Lung (tissue), 12 donors: ENCODE data around the gene ELF1. TPM values are rescaled to one million over a fixed set of nuclear protein-coding genes. Genes with fewer than 3 reads are reported as not detected.
"Not testable (repeated sequence)": the region's sequence is repeated elsewhere in the genome, so short reads cannot be mapped to it uniquely, and the experiment has no call there.

Experiments
- ATAC-seq: fragments of 200-7000 bp; cut with Tn5 transposase; one replicate; pipeline ENCODE4 v1.9.1; 2020; ENCODE audit warnings: moderate number of reproducible peaks; ENCODE audit not compliant: insufficient read depth, low FRiP score
- DNase-seq, 3 donors: peaks; one replicate each; pipeline ENCODE4 v3.0.0-alpha.2; 2013 to 2017
- H3K27ac ChIP-seq, 2 donors: one replicate each; pipeline ENCODE4 v1.5.1; 2013; ENCODE audit warnings: mild to moderate bottlenecking in 2 of 2, moderate library complexity in 2 of 2, control low read depth in 1 of 2, inconsistent platforms in 1 of 2, low read depth in 1 of 2, low read length in 1 of 2
- H3K27me3 ChIP-seq, 3 donors: one replicate each; pipeline ENCODE4 v1.5.1; 2013; ENCODE audit warnings: low read length in 2 of 3; ENCODE audit not compliant: control insufficient read depth in 3 of 3, insufficient read depth in 3 of 3
- H3K36me3 ChIP-seq, 4 donors: one replicate each; pipeline ENCODE4 v1.5.1; 2013; ENCODE audit warnings: low read length in 4 of 4, mild to moderate bottlenecking in 1 of 4, moderate library complexity in 1 of 4; ENCODE audit not compliant: control insufficient read depth in 4 of 4, insufficient read depth in 4 of 4
- H3K4me1 ChIP-seq, 5 donors: one replicate each; pipeline ENCODE4 v1.5.1; 2013; ENCODE audit warnings: low read length in 5 of 5, mild to moderate bottlenecking in 2 of 5, moderate library complexity in 1 of 5; ENCODE audit not compliant: control insufficient read depth in 5 of 5, insufficient read depth in 5 of 5
- H3K4me3 ChIP-seq: one replicate; pipeline ENCODE4 v1.5.1; 2013; ENCODE audit warnings: mild to moderate bottlenecking, control low read depth, moderate library complexity
- H3K9ac ChIP-seq, 2 donors: one replicate each; pipeline ENCODE4 v1.5.1; 2013; ENCODE audit warnings: low read length in 2 of 2, control low read depth in 1 of 2; ENCODE audit not compliant: insufficient read depth in 1 of 2
- H3K9me3 ChIP-seq, 4 donors: one replicate each; pipeline ENCODE4 v1.5.1; 2013; ENCODE audit warnings: low read length in 3 of 4, mild to moderate bottlenecking in 1 of 4, moderate library complexity in 1 of 4; ENCODE audit not compliant: control insufficient read depth in 4 of 4, insufficient read depth in 3 of 4
- CTCF ChIP-seq: IDR thresholded peaks from 2 replicates; pipeline ENCODE4 v1.5.1; 2012; ENCODE audit warnings: mild to moderate bottlenecking; ENCODE audit errors: control extremely low read depth, extremely low read depth
- WGBS, 2 donors: extraction: QIAGEN DNeasy Blood & Tissue Kit; methylation state at CpG; one replicate each; pipeline ENCODE4 v1.1.7; 2013; 5-methylcytosine and 5-hydroxymethylcytosine counted together
- polyA plus RNA-seq, 2 donors: library from polyadenylated mRNA; stranded (reverse); fragments of 200-250 nt; gene quantifications; one replicate each; pipeline ENCODE4 v1.2.1, GENCODE V29; 2013
- total RNA-seq, 2 donors: library from RNA; depleted of rRNA in 1 of 2; stranded (reverse); fragments of >200 nt in 1 of 2; gene quantifications; one replicate each; pipeline ENCODE4 v1.2.1, GENCODE V29; 2014 to 2021
- donor health status: control.
- donor health status: control.
- donor health status: Bipolar disorder and iron deficiency.
- donor health status: healthy.
- donor health status: DM: yes; HTN: yes; CAD: no.

The ELF1 gene
- total and polyA plus RNA-seq, 4 donors, result 10.8 to 107 (median 63.6) TPM

GRCh38 chr13:41039746-41040145 lies 20.6 kb upstream of the ELF1 start:
- ATAC-seq, result no peak
- H3K4me1 ChIP-seq, result peaks cover 0 to 6% (median 0%) of the 10 kb centered on the region in 5 donors
- H3K36me3 ChIP-seq, result no peaks in the 10 kb centered on the region
- no peak overlapping the region for H3K4me3 ChIP-seq
- H3K27me3 ChIP-seq, result no peaks in the 10 kb centered on the region
- H3K27ac ChIP-seq, result no peak overlapping the region
- H3K9ac ChIP-seq, result no peak overlapping the region
- no peaks in the 10 kb centered on the region for H3K9me3 ChIP-seq
- no peak for TF ChIP-seq CTCF
- DNase-seq, result no peak

GRCh38 chr13:41036557-41036956 lies 17.4 kb upstream of the ELF1 start:
- H3K9ac ChIP-seq, H3K4me3 ChIP-seq, H3K27ac ChIP-seq, DNase-seq, H3K36me3 ChIP-seq, ATAC-seq, H3K9me3 ChIP-seq, H3K27me3 ChIP-seq: not testable (repeated sequence)
- peaks cover 0 to 23% (median 0%) of the 10 kb centered on the region in 5 donors for H3K4me1 ChIP-seq
- WGBS, 2 donors, result 95 to 97% methylated on average over 5 of the region's 5 CpGs

- Histone ChIP-seq H3K9ac (no peak overlapping the region), H3K4me1 (peaks cover 0 to 23% (median 0%) of the 10 kb centered on the region in 5 donors), H3K27ac (no peak overlapping the region), H3K36me3 (no peaks in the 10 kb centered on the region), H3K4me3 (no peak overlapping the region), H3K9me3 (no peaks in the 10 kb centered on the region), H3K27me3 (no peaks in the 10 kb centered on the region)
- TF ChIP-seq CTCF, result no peak
- ATAC-seq, result no peak
- WGBS, 2 donors, result 72 to 83% methylated on average over 5 of the region's 5 CpGs
- DNase-seq, result no peak
Observed at GRCh38 chr13:41034881-41035280, 15.8 kb upstream of the ELF1 start.

GRCh38 chr13:41034382-41034781 lies 15.3 kb upstream of the ELF1 start:
- no peak for DNase-seq
- H3K4me1 ChIP-seq, result peaks cover 0 to 26% (median 0%) of the 10 kb centered on the region in 5 donors
- H3K9me3 ChIP-seq, result no peaks in the 10 kb centered on the region
- WGBS, 2 donors, result 88 to 95% methylated on average over 4 of the region's 4 CpGs
- H3K27ac ChIP-seq, result no peak overlapping the region
- H3K9ac ChIP-seq, result no peak overlapping the region
- no peaks in the 10 kb centered on the region for H3K27me3 ChIP-seq
- H3K36me3 ChIP-seq, result no peaks in the 10 kb centered on the region
- no peak for TF ChIP-seq CTCF
- no peak overlapping the region for H3K4me3 ChIP-seq
- ATAC-seq, result no peak
